Activated T-cell treated with anti-CD3 and anti-CD28 coated beads for 4 hours (primary cell): ENCODE data around the gene KCTD13.
"Not testable (repeated sequence)": the region's sequence is repeated elsewhere in the genome, so short reads cannot be mapped to it uniquely, and the experiment has no call there.

Experiments used
- DNase-seq: peaks from one replicate; pipeline ENCODE4 v3.0.0-alpha.2; 2020

The KCTD13 gene

GRCh38 chr16:29925781-29926710 is at the start of gene KCTD13:
Gene KCTD13 (minus strand): TSS chr16:29926226. CDS start chr16:29926033, 193 bp downstream.
- peak; percentile 85 for DNase-seq

GRCh38 chr16:29975134-29975538 is 49.1 kb upstream of the KCTD13 start:
- DNase-seq: no peak

- DNase-seq: no peak
These were observed 48.5 kb upstream of the KCTD13 start for GRCh38 chr16:29974291-29975133.

GRCh38 chr16:29973384-29974246 is 47.6 kb upstream of the KCTD13 start, which contains the start of gene TAOK2:
Gene TAOK2 (plus strand): TSS chr16:29973868. CDS start chr16:29977773, 3,905 bp downstream.
- DNase-seq: peak; percentile 77

GRCh38 chr16:29972992-29973383 is 47.0 kb upstream of the KCTD13 start:
- DNase-seq: no peak

GRCh38 chr16:29972500-29972899 is 46.5 kb upstream of the KCTD13 start:
- no peak for DNase-seq

GRCh38 chr16:29971304-29971703 is 45.3 kb upstream of the KCTD13 start:
- no peak for DNase-seq

- no peak for DNase-seq
These were observed 42.2 kb upstream of the KCTD13 start for GRCh38 chr16:29968205-29968604.

- DNase-seq: no peak
These were observed 37.2 kb upstream of the KCTD13 start for GRCh38 chr16:29963021-29963743.

- no peak for DNase-seq
These were observed 36.4 kb upstream of the KCTD13 start for GRCh38 chr16:29962344-29962994.

GRCh38 chr16:29961479-29962343 is 35.7 kb upstream of the KCTD13 start, which contains the start of gene TMEM219:
Gene TMEM219 (plus strand): TSS chr16:29962079. CDS start chr16:29963144, 1,065 bp downstream.
- peak; percentile 89 for DNase-seq

GRCh38 chr16:29961127-29961478 is 35.1 kb upstream of the KCTD13 start:
- DNase-seq: no peak

- not testable (repeated sequence) for DNase-seq
These were observed 33.8 kb upstream of the KCTD13 start for GRCh38 chr16:29959821-29960220.

GRCh38 chr16:29959293-29959692 is 33.3 kb upstream of the KCTD13 start:
- no peak for DNase-seq

GRCh38 chr16:29958756-29959155 is 32.7 kb upstream of the KCTD13 start:
- no peak for DNase-seq

- no peak for DNase-seq
These were observed 25.8 kb upstream of the KCTD13 start for GRCh38 chr16:29951625-29952365.

- DNase-seq: no peak
These were observed 24.9 kb upstream of the KCTD13 start for GRCh38 chr16:29950806-29951461.

- no peak for DNase-seq
These were observed 21.9 kb upstream of the KCTD13 start for GRCh38 chr16:29947897-29948296.
